HL-60 (cell line): ENCODE measurements around the gene TLR3.

Source experiments
- DNase-seq, 2 experiments: peaks; one replicate each; pipeline ENCODE4 v3.0.0-alpha.2; 2010 to 2020; ENCODE audit warnings: low read depth in 1 of 2, low spot score in 1 of 2
- H3K27ac ChIP-seq: fragments of 250-450 bp; sonication (Bioruptor Pico); replicated peaks from 2 replicates; pipeline ENCODE4 v1.5.1; 2020; ENCODE audit warnings: mild to moderate bottlenecking, moderate library complexity
- H3K27me3 ChIP-seq: fragments of 250-450 bp; sonication (Bioruptor Pico); 2 replicates; pipeline ENCODE4 v1.5.1; 2021; ENCODE audit warnings: mild to moderate bottlenecking, moderate library complexity; ENCODE audit not compliant: insufficient read depth, poor library complexity, severe bottlenecking
- H3K4me3 ChIP-seq: replicated peaks from 2 replicates; pipeline ENCODE4 v1.5.1; 2011; ENCODE audit warnings: mild to moderate bottlenecking, control low read depth, low read length; ENCODE audit not compliant: insufficient read depth
- GABPA ChIP-seq: IDR thresholded peaks from 2 replicates; pipeline ENCODE4 v1.6.1; 2012; ENCODE audit warnings: low read depth
- POLR2AphosphoS5 ChIP-seq: IDR thresholded peaks from 2 replicates; pipeline ENCODE4 v1.6.1; 2012; ENCODE audit warnings: low read depth
- SPI1 ChIP-seq: IDR thresholded peaks from 2 replicates; pipeline ENCODE4 v1.6.1; 2012; ENCODE audit warnings: low read depth, mild to moderate bottlenecking, borderline replicate concordance
- TF ChIP-seq, protein P1 (sequence below): IDR thresholded peaks from 2 replicates; pipeline ENCODE4 v1.6.1; 2012; ENCODE audit warnings: low read depth; ENCODE audit not compliant: insufficient replicate concordance
- TF ChIP-seq, protein P2 (sequence below): IDR thresholded peaks from one replicate; pipeline ENCODE4 v1.5.1; 2011; ENCODE audit warnings: low read length, control low read depth, inconsistent platforms; ENCODE audit not compliant: insufficient read depth

The TLR3 gene

DNA sequence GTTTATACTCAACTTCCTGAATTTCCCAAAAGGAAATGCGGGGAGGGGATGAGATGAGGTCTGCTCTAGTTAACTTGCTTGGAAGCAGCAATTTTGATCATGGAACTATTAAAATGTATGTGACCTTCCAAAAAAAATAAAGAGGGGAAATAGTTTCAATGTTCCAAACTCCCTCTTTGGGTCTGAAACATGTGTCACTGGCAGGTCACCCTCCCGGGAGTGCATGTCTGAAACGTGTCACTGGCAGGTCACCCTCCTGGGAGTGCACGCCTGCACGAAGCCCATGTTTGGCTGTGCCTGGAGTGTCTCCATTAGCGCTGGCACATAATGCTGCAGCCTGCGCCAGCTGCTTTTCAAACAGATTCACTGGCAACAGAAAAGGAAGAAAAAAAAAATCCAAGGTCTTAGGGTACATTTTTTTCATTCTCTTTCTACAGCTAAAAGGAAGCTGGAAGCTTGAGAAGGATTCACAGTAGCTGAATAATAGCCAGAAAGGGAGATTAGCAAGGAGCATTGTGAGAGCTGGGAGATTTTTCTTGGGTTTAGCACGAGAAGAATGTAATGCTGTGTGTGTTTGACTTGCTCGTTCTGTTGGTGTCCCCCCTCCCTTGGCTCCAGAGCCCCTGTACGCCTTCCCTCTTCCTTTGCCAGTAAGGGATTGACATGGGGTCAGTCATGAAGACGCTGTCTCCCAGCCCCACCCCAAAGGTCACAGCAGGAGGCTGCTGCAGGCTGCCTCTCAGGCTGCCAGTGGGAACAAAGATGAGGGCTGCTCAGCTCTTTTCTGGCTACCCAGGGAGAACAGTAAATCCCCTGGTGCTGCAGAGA, 39.2 kb upstream of the TLR3 start:
- no peak for TF ChIP-seq POLR2AphosphoS5
- TF ChIP-seq, protein P1, sequence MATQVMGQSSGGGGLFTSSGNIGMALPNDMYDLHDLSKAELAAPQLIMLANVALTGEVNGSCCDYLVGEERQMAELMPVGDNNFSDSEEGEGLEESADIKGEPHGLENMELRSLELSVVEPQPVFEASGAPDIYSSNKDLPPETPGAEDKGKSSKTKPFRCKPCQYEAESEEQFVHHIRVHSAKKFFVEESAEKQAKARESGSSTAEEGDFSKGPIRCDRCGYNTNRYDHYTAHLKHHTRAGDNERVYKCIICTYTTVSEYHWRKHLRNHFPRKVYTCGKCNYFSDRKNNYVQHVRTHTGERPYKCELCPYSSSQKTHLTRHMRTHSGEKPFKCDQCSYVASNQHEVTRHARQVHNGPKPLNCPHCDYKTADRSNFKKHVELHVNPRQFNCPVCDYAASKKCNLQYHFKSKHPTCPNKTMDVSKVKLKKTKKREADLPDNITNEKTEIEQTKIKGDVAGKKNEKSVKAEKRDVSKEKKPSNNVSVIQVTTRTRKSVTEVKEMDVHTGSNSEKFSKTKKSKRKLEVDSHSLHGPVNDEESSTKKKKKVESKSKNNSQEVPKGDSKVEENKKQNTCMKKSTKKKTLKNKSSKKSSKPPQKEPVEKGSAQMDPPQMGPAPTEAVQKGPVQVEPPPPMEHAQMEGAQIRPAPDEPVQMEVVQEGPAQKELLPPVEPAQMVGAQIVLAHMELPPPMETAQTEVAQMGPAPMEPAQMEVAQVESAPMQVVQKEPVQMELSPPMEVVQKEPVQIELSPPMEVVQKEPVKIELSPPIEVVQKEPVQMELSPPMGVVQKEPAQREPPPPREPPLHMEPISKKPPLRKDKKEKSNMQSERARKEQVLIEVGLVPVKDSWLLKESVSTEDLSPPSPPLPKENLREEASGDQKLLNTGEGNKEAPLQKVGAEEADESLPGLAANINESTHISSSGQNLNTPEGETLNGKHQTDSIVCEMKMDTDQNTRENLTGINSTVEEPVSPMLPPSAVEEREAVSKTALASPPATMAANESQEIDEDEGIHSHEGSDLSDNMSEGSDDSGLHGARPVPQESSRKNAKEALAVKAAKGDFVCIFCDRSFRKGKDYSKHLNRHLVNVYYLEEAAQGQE, result no peak
- TF ChIP-seq SPI1, result no peak
- TF ChIP-seq, protein P2, sequence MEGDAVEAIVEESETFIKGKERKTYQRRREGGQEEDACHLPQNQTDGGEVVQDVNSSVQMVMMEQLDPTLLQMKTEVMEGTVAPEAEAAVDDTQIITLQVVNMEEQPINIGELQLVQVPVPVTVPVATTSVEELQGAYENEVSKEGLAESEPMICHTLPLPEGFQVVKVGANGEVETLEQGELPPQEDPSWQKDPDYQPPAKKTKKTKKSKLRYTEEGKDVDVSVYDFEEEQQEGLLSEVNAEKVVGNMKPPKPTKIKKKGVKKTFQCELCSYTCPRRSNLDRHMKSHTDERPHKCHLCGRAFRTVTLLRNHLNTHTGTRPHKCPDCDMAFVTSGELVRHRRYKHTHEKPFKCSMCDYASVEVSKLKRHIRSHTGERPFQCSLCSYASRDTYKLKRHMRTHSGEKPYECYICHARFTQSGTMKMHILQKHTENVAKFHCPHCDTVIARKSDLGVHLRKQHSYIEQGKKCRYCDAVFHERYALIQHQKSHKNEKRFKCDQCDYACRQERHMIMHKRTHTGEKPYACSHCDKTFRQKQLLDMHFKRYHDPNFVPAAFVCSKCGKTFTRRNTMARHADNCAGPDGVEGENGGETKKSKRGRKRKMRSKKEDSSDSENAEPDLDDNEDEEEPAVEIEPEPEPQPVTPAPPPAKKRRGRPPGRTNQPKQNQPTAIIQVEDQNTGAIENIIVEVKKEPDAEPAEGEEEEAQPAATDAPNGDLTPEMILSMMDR, result no peak
- no peak for TF ChIP-seq GABPA
- Histone ChIP-seq H3K27ac (no peak overlapping the region), H3K4me3 (no peak overlapping the region)

DNA sequence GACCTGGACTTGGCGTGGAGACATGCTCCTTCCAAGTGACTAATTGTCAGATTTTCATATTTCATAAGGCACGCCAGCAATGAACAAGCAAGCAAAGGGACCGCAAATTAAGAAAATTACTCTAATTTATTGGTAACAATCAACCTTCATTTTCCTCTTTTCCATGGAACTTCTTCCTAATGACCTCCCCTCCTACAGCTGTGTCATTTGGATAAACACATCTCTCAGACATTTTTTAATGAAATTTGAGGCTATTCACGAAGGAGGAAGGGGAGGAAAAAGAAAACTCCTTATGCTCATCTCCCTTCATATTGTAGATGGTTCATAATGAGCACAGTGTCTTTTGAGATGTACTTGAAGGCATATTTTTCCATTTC, 38.6 kb upstream of the TLR3 start:
- H3K27ac ChIP-seq, result no peak overlapping the region
- H3K4me3 ChIP-seq, result no peak overlapping the region
- peaks cover 2% of the 10 kb centered on the region for H3K27me3 ChIP-seq
- DNase-seq, result no peak
- TF ChIP-seq, protein P1, result no peak
- TF ChIP-seq GABPA (no peak), POLR2AphosphoS5 (no peak), SPI1 (no peak)
- TF ChIP-seq, protein P2, result no peak

More for the DNA sequence above, 39.2 kb upstream of the TLR3 start:
- DNase-seq, result no peak
- H3K27me3 ChIP-seq, result peaks cover 2% of the 10 kb centered on the region

DNA sequence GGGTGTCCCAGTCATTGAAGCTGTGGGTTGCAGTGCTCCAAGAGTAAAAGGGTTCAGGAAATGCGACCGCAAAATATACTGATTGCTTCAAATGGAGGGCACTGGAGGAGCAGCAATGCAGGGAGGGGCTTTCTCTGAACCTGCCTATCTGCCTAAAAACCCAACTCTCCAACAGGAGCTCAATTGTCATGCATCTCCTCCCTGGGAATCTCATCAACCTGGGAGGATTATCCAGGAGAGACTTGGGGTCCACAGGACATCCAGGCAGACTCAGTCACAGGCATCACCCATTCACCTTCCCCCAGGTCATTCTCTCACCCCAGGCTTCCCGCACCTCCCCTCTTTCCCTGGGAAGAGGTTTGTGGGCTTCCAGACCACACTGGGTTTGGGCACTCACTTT, 38.2 kb upstream of the TLR3 start:
- Histone ChIP-seq H3K27ac (no peak overlapping the region), H3K27me3 (peaks cover 2% of the 10 kb centered on the region), H3K4me3 (no peak overlapping the region)
- DNase-seq, result no peak
- TF ChIP-seq GABPA, result no peak
- TF ChIP-seq SPI1, result no peak
- TF ChIP-seq POLR2AphosphoS5, result no peak
- TF ChIP-seq, protein P1, result no peak
- TF ChIP-seq, protein P2, result no peak
